Naive thymus-derived CD4-positive, alpha-beta T cell (primary cell): ENCODE measurements around the gene TTC39B. TPM values are rescaled to one million over a fixed set of nuclear protein-coding genes. Genes with fewer than 3 reads are reported as not detected.
A peak's percentile ranks its signal among the peaks of the same experiment; 100 is the strongest.

ENCODE experiments used
- ATAC-seq: fragments of 150-1000 bp; cut with Tn5 transposase; 2 replicates; pipeline ENCODE4 v1.10.0; 2021; ENCODE audit warnings: mild to moderate bottlenecking, moderate library complexity
- CTCF ChIA-PET: fragments of 350-600 bp; sonication (Branson Sonifier 250); formaldehyde crosslinking; loops from one replicate; lab custom pipeline; 2021; ENCODE audit warnings: antibody characterized with exemption; lab: Charles Lee
- POLR2A ChIA-PET: fragments of 350-600 bp; sonication (Branson Sonifier 250); formaldehyde crosslinking; loops from one replicate; lab custom pipeline; 2021; ENCODE audit warnings: antibody characterized with exemption, inconsistent platforms; lab: Charles Lee
- DNase-seq, 9 donors: peaks; one replicate each; pipeline versions ENCODE4 v3.0.0 to v3.0.0-alpha.2; 2020 to 2022; ENCODE audit warnings: mixed read lengths in 1 of 9
- H3K27ac ChIP-seq: one replicate; pipeline ENCODE4 v1.7.0; 2013; ENCODE audit warnings: mild to moderate bottlenecking, low read depth, low read length, moderate library complexity
- H3K27me3 ChIP-seq, 2 donors: one replicate each; pipeline ENCODE4 v1.7.0; 2013; ENCODE audit warnings: low read length in 2 of 2, mild to moderate bottlenecking in 2 of 2, moderate library complexity in 2 of 2; ENCODE audit not compliant: control insufficient read depth in 2 of 2, insufficient read depth in 2 of 2
- H3K36me3 ChIP-seq, 3 experiments: 1 replicate in 2 of 3; 2 replicates in 1 of 3; pipeline ENCODE4 v1.7.0; 2013; ENCODE audit warnings: low read length in 3 of 3, mild to moderate bottlenecking in 3 of 3, moderate library complexity in 1 of 3; ENCODE audit not compliant: insufficient read depth in 3 of 3, control insufficient read depth in 2 of 3
- H3K4me1 ChIP-seq, 2 donors: one replicate each; pipeline ENCODE4 v1.7.0; 2013; ENCODE audit warnings: low read length in 2 of 2, mild to moderate bottlenecking in 2 of 2, moderate library complexity in 1 of 2; ENCODE audit not compliant: control insufficient read depth in 2 of 2, insufficient read depth in 2 of 2
- H3K4me3 ChIP-seq: 2 replicates; pipeline ENCODE4 v1.7.0; 2013; ENCODE audit warnings: mild to moderate bottlenecking, low read length
- H3K9me3 ChIP-seq, 3 experiments: 1 replicate in 2 of 3; 2 replicates in 1 of 3; pipeline ENCODE4 v1.7.0; 2013; ENCODE audit warnings: low read length in 3 of 3; ENCODE audit not compliant: control insufficient read depth in 2 of 3
- H3K27ac Mint-ChIP-seq, 9 donors: one replicate each; pipeline ENCODE4 v1.8.0; 2020 to 2022; ENCODE audit warnings: mixed read lengths in 9 of 9, mild to moderate bottlenecking in 8 of 9, moderate library complexity in 5 of 9, inconsistent platforms in 2 of 9
- H3K27me3 Mint-ChIP-seq, 5 donors: one replicate each; pipeline ENCODE4 v1.8.0; 2021 to 2022; ENCODE audit warnings: mixed read lengths in 5 of 5, mild to moderate bottlenecking in 1 of 5
- H3K36me3 Mint-ChIP-seq, 5 donors: one replicate each; pipeline ENCODE4 v1.8.0; 2020 to 2022; ENCODE audit warnings: mixed read lengths in 5 of 5, mild to moderate bottlenecking in 3 of 5, inconsistent platforms in 1 of 5
- H3K4me1 Mint-ChIP-seq, 7 donors: one replicate each; pipeline ENCODE4 v1.8.0; 2020 to 2022; ENCODE audit warnings: mixed read lengths in 7 of 7, mild to moderate bottlenecking in 3 of 7, inconsistent platforms in 1 of 7
- H3K4me3 Mint-ChIP-seq, 10 donors: one replicate each; pipeline ENCODE4 v1.8.0; 2020 to 2022; ENCODE audit warnings: mild to moderate bottlenecking in 10 of 10, mixed read lengths in 10 of 10, moderate library complexity in 6 of 10, inconsistent platforms in 2 of 10
- H3K9me3 Mint-ChIP-seq, 11 donors: one replicate each; pipeline ENCODE4 v1.8.0; 2020 to 2022; ENCODE audit warnings: mixed read lengths in 11 of 11, mild to moderate bottlenecking in 4 of 11, inconsistent platforms in 1 of 11, moderate library complexity in 1 of 11
- intact Hi-C, 2 donors: fragments of 100-400 bp; cut with micrococcal nuclease; formaldehyde crosslinking; loops; one replicate each; pipeline ENCODE4 v1.15.1; 2023
- polyA plus RNA-seq, 2 donors: library from polyadenylated mRNA; unstranded; fragments of 300-500 nt; fragmentation: Illumina TruSeq; gene quantifications; one replicate each; pipeline ENCODE4 v1.2.3, GENCODE V29; 2021
- total RNA-seq, 6 experiments: library from RNA in 5 of 6; stranded (reverse) in 5 of 6; gene quantifications; 1 replicate in 5 of 6; 2 replicates in 1 of 6; pipeline ENCODE4 v1.2.3 and lab custom pipeline; 2021 to 2026

TTC39B gene
- total and polyA plus RNA-seq, 7 experiments from 2014 or later, result 10.0 to 49.3 (median 37.8) TPM

DNA sequence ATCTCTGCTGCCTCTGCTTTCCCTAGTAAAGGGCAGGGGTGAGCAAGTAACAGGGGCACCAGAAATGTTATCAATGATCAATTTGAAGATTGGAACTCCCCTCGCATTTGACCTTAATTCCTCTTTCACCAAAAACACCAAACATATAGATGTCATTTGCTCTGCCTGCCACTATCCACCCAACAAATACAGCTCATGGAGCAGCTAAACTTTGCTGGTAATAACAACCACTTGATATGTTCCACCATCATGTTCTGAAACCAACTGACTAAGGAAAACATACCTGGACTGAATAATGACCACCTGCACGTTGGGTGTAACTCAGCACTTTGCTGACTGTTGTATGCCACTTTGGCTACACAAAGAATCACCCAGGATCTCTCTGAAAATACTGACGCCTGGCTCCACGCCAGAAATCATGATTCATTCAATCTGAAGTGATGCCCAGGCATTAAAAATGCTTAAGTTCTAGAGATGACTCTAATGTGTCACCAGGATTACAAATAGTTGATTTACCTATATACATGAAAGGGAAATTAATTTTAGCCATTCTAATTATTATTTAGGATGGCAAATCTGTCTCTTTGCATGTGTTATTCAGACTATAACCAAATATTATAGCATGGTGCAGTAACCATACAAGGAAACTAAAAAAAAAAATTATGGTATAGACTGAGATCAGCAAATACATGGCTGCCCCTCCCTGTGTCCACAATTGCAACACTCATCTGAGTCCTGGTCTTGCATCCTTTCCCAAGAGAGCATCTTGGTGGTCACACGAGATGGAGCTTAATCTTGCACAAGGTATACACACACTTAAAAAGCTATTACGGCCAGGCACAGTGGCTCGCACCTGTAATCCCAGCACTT lies 43.1 kb upstream of the TTC39B start:
- H3K27ac ChIP-seq, result no peak overlapping the region
- intact Hi-C loops, result loop anchor here in 1 of 2 donors (10.0 kb wide), 2 partner anchors 135 to 165 kb away; partner anchors contain the start of gene PSIP1
- no peak overlapping the region for H3K4me3 ChIP-seq
- no peaks in the 10 kb centered on the region for H3K27me3 ChIP-seq
- Mint-ChIP-seq H3K36me3 (no peaks in the 10 kb centered on the region), H3K4me1 (peaks cover 11 to 40% (median 34%) of the 10 kb centered on the region in 7 donors), H3K27me3 (no peaks in the 10 kb centered on the region), H3K27ac (peak overlapping the region in 1 of 9 donors; percentile 51), H3K9me3 (no peaks in the 10 kb centered on the region), H3K4me3 (no peak overlapping the region)
- no peaks in the 10 kb centered on the region for H3K36me3 ChIP-seq
- DNase-seq (no peak), ATAC-seq (no peak)
- ChIA-PET CTCF (interaction anchor here (0.6 to 1.2 kb wide), 5 partner anchors 38 to 71 kb away, joined by 3 read pairs; partner anchors contain the start of gene TTC39B), POLR2A (interaction anchor here (0.7 to 1.5 kb wide), 6 partner anchors 11 to 160 kb away, joined by 3 to 7 read pairs (median 4); partner anchors contain the start of gene PSIP1)
- no peaks in the 10 kb centered on the region for H3K9me3 ChIP-seq
- peaks cover 0 to 20% of the 10 kb centered on the region in 2 donors for H3K4me1 ChIP-seq

DNA sequence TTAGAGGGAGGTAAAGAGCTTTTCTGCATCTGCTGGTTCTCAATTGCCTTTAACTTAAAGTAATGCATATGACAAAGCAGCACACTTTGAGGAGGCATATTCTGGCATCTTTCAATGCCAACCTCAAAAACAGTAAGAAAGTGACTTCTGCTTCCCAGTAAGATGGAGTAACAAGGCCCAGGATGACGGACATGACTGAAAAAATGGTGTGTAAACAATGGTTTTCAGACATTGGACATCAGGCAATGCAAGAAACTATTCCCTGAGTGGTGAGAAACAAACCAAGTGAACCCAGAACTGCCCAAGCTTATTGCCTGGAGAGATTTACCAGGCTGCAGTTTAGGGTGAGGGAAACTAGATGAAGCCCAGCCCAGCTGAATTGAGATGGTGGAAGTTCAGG lies 39.8 kb upstream of the TTC39B start:
- ATAC-seq (no peak), DNase-seq (no peak)
- Histone ChIP-seq H3K27ac (no peak overlapping the region), H3K27me3 (no peaks in the 10 kb centered on the region), H3K36me3 (no peaks in the 10 kb centered on the region), H3K4me1 (peaks cover 0 to 11% of the 10 kb centered on the region in 2 donors), H3K9me3 (no peaks in the 10 kb centered on the region), H3K4me3 (no peak overlapping the region)
- ChIA-PET CTCF (interaction anchor here (1.0 to 1.5 kb wide), 2 partner anchors 16 to 76 kb away, joined by 5 read pairs; no protein-coding TSS in a partner anchor), POLR2A (no interaction called here)
- Mint-ChIP-seq H3K4me3 (no peak overlapping the region), H3K27me3 (no peaks in the 10 kb centered on the region), H3K9me3 (peaks cover 0 to 3% (median 0%) of the 10 kb centered on the region in 11 donors), H3K36me3 (no peaks in the 10 kb centered on the region), H3K27ac (no peak overlapping the region), H3K4me1 (peaks cover 5 to 21% (median 16%) of the 10 kb centered on the region in 7 donors)
- intact Hi-C loops, result no loop called here

DNA sequence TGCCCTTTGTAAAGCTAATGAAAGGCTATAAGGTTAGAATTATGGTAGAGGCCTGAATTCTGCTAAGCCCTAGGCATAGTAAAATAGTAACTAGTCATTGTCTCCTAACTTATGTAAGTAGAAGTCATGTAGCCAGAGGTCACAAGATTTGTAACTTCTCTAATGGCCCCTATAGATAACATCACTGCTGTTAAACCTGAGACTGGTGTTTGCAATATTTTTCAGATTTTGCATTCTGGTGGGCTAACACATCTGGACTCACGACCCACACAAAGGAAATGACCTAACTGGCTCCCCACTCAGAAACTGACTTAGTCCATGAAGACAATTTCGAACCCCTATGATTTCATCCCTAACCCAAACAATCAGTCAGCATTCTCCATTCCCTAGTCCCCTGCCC lies 37.2 kb upstream of the TTC39B start:
- no peaks in the 10 kb centered on the region for H3K36me3 Mint-ChIP-seq
- no peaks in the 10 kb centered on the region for H3K36me3 ChIP-seq
- H3K4me1 ChIP-seq, result no peaks in the 10 kb centered on the region
- no peaks in the 10 kb centered on the region for H3K27me3 ChIP-seq
- peak overlapping the region in 1 of 10 donors; percentile 7 for H3K4me3 Mint-ChIP-seq
- H3K4me3 ChIP-seq, result no peak overlapping the region
- H3K27ac ChIP-seq, result no peak overlapping the region
- H3K9me3 ChIP-seq, result no peaks in the 10 kb centered on the region
- ChIA-PET POLR2A (no interaction called here), CTCF (no interaction called here)
- peaks cover 0 to 5% (median 0%) of the 10 kb centered on the region in 7 donors for H3K4me1 Mint-ChIP-seq
- DNase-seq (no peak), ATAC-seq (no peak)
- H3K27ac Mint-ChIP-seq, result peak overlapping the region in 1 of 9 donors; percentile 41
- intact Hi-C loops, result no loop called here
- H3K27me3 Mint-ChIP-seq, result peaks cover 0 to 2% (median 0%) of the 10 kb centered on the region in 5 donors
- H3K9me3 Mint-ChIP-seq, result peaks cover 0 to 3% (median 0%) of the 10 kb centered on the region in 11 donors

DNA sequence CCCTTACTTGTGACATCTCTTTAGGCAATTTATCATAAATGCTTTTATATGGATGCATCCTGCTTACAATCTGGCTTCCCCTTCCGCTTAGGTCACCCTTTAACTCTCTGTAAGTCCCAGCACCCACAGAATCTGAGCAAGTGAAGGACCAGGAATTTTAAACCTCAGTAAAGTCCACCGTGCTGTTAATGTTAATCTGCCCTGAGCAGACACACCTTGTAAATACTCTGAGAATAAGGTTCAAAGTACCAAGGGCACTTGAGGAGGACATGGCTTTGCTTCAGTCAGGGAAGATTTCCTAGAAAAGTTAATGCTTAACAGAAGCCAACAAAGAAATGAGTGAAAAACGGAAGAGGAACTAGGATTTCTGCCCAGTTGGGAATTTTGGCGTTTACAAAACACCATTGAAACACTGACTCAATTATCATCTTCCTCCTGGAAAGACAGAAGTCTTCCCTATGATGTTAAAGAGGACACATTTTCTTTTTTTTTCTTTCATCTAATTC lies 26.4 kb upstream of the TTC39B start:
- no peak for ATAC-seq
- H3K9me3 ChIP-seq, result no peaks in the 10 kb centered on the region
- H3K27ac ChIP-seq, result no peak overlapping the region
- H3K4me1 ChIP-seq, result no peaks in the 10 kb centered on the region
- CTCF ChIA-PET, result interaction anchor here (0.6 kb wide), 1 partner anchor 56 kb away, joined by 3 read pairs; no protein-coding TSS in a partner anchor
- no peaks in the 10 kb centered on the region for H3K27me3 ChIP-seq
- H3K4me1 Mint-ChIP-seq, result peaks cover 0 to 7% (median 4%) of the 10 kb centered on the region in 7 donors
- intact Hi-C loops, result loop anchor here in 1 of 2 donors (1.0 kb wide), 1 partner anchor 55 kb away; no protein-coding TSS in a partner anchor
- H3K27me3 Mint-ChIP-seq, result peaks cover 0 to 25% (median 0%) of the 10 kb centered on the region in 5 donors
- H3K4me3 Mint-ChIP-seq, result no peak overlapping the region
- POLR2A ChIA-PET, result no interaction called here
- no peak for DNase-seq
- H3K36me3 ChIP-seq, result no peaks in the 10 kb centered on the region
- H3K36me3 Mint-ChIP-seq, result peaks cover 0 to 4% (median 0%) of the 10 kb centered on the region in 5 donors
- H3K9me3 Mint-ChIP-seq, result peaks cover 0 to 4% (median 0%) of the 10 kb centered on the region in 11 donors
- no peak overlapping the region for H3K27ac Mint-ChIP-seq
- H3K4me3 ChIP-seq, result no peak overlapping the region

DNA sequence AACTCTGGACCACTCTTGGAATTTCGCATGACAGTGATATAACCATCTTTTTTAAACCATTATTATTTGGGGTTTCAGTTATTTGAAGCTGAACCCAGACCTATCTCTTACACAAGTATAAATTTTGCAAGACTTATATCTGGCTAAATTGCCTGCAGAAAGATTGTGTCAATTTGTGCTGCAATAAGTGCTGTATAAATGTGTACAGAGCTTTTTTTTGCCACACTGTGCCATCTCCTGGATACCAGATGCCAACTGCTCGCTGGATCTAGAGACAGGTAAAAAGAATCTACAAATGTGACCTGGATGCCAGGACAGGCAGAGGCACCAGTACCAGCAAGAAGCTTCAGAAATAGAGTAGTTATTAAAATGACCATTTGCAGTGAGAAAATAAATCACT lies 25.9 kb upstream of the TTC39B start:
- no peak overlapping the region for H3K27ac Mint-ChIP-seq
- POLR2A ChIA-PET, result no interaction called here
- H3K36me3 Mint-ChIP-seq, result peaks cover 0 to 4% (median 0%) of the 10 kb centered on the region in 5 donors
- Histone ChIP-seq H3K9me3 (no peaks in the 10 kb centered on the region), H3K4me3 (no peak overlapping the region), H3K4me1 (no peaks in the 10 kb centered on the region), H3K27me3 (no peaks in the 10 kb centered on the region), H3K36me3 (no peaks in the 10 kb centered on the region), H3K27ac (no peak overlapping the region)
- intact Hi-C loops, result loop anchor here in 1 of 2 donors (1.0 kb wide), 2 partner anchors 55 to 122 kb away; no protein-coding TSS in a partner anchor
- CTCF ChIA-PET, result interaction anchor here (0.5 to 0.9 kb wide), 3 partner anchors 10 to 55 kb away, joined by 3 to 7 read pairs (median 3); no protein-coding TSS in a partner anchor
- ATAC-seq, result no peak
- no peak overlapping the region for H3K4me3 Mint-ChIP-seq
- no peak for DNase-seq
- peaks cover 0 to 24% (median 0%) of the 10 kb centered on the region in 5 donors for H3K27me3 Mint-ChIP-seq
- H3K4me1 Mint-ChIP-seq, result peaks cover 0 to 7% (median 4%) of the 10 kb centered on the region in 7 donors
- peaks cover 0 to 4% (median 0%) of the 10 kb centered on the region in 11 donors for H3K9me3 Mint-ChIP-seq

DNA sequence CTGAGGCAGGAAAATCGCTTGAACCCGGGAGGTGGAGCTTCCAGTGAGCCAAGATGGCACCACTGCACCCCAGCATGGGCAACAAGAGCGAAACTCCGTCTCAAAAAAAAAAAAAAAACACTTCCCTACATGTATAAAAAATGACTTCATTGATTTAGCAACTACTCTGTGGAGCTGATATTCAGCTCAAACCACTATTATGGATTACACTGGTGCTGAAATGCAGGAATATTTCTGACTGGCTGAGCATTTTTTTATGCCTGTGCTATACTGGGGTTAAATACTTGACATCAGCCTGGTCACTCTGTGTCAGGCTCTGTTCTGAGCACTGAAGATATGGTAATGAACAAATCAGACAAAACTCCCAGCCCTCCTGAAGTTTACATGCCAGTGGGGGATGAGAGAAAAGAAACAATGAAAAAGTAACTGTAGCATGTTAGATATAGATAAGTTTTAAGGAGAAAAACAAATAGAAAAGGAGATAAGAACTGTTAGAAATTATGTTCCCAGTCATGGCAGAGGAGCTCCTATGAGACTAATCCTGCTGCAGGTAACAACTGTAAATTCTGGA lies 22.6 kb upstream of the TTC39B start:
- Histone ChIP-seq H3K4me3 (no peak overlapping the region), H3K4me1 (no peaks in the 10 kb centered on the region), H3K27ac (no peak overlapping the region), H3K27me3 (no peaks in the 10 kb centered on the region), H3K9me3 (no peaks in the 10 kb centered on the region), H3K36me3 (no peaks in the 10 kb centered on the region)
- POLR2A ChIA-PET, result no interaction called here
- intact Hi-C loops, result no loop called here
- H3K9me3 Mint-ChIP-seq, result peaks cover 0 to 6% (median 3%) of the 10 kb centered on the region in 11 donors
- CTCF ChIA-PET, result interaction anchor here (0.5 kb wide), 1 partner anchor 119 kb away, joined by 3 read pairs; no protein-coding TSS in a partner anchor
- peaks cover 0 to 22% (median 0%) of the 10 kb centered on the region in 5 donors for H3K27me3 Mint-ChIP-seq
- H3K4me3 Mint-ChIP-seq, result no peak overlapping the region
- no peak overlapping the region for H3K27ac Mint-ChIP-seq
- H3K4me1 Mint-ChIP-seq, result no peaks in the 10 kb centered on the region
- no peak for ATAC-seq
- H3K36me3 Mint-ChIP-seq, result peaks cover 0 to 4% (median 0%) of the 10 kb centered on the region in 5 donors
- DNase-seq, result no peak
